NAMALWA (cell line): ENCODE measurements around the gene VAC14.

ENCODE experiments used
- DNase-seq: peaks from one replicate; pipeline ENCODE4 v3.0.0-alpha.2; 2015; ENCODE audit warnings: low spot score

The VAC14 gene

GRCh38 chr16:70706948-70707465 lies 94.0 kb downstream of the VAC14 start:
- no peak for DNase-seq

- DNase-seq: no peak
Measured at GRCh38 chr16:70705056-70705455, 95.9 kb downstream of the VAC14 start.

DNA sequence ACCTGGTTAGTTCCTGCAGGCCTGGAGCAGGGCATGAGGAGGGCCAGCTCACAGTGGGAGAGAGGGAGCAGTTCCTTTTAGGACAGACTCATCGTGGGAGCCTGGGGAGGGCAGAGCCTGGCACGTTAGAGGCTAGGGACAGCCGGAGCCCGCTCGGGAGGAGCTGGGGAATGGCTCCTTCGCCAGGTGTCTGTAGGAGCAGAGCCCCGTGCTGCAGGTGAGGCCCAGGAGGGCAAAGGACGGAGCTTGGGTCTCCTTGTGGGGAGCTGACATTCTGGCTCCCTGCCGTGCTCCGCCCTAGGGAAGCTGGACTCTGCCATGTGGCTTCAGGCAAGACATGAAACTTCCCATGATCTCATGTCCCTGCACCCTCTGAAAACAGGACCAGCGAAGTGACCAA lies 96.4 kb downstream of the VAC14 start:
- no peak for DNase-seq

DNA sequence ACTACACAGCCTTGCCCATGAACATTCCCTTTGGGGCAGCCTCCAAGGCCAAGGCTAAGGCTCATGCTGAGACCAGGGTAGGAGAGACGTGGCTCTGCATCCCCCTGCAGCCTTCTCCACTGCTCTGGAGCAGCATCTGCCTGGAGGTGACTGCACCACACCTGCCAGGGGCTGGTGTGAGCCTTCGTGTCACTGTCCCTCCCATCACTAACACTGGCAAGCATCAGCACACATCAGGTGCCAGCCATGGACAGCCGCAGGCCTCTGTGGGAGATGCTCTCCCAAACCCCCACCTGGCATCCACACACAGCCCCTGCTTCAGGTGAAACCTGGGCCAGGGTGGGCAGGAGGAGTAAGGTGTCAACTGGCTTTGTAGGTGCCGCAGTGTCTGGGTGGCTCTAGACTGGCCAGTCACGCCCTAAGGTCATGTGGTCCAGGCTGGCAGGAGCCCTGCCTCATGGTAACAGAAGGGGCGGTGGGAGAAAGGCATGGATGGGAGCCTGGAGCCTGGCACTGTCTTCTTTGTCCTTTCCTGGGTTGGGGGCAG lies 97.0 kb downstream of the VAC14 start:
- DNase-seq: no peak

DNA sequence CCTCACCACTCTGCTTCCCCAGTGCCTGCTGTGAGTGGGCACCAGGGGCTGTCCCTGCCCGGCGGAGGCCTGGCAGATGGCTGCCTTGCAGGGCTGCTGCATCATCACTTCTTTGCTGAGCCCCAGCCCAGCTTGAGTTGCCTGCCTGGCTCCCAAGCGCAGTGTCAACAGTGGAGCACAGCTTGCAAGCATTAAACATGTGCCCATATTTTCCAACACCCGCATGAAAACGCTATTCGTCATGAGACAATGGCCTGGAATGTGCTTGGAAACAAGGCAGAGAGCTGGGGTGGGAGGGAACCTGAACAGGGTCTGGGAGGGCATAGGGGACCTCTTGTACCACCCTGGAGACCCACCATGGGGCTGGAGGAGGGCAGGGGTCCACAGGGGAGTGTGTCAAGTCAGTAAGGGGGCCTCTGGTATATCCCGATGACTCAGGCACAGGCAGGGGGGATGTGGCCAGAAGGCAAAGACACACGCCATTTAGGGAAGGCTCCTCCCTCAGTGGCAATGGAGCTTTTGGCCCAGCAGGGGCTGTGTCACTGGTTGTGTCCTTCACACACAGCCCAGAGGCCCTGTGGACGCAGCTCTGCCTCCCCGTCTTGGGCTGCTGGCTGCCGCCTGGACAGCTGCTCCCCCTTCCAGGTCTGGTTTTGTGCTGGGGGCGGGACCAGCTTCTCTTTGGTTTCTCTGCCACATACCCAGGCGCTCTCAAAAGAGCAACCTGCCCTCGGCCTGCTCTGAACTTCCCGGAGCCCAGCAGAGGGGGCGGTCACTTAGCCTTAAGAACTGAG lies 97.7 kb downstream of the VAC14 start:
- DNase-seq: no peak

- DNase-seq: no peak
Measured at GRCh38 chr16:70702624-70703023, 98.3 kb downstream of the VAC14 start.

DNA sequence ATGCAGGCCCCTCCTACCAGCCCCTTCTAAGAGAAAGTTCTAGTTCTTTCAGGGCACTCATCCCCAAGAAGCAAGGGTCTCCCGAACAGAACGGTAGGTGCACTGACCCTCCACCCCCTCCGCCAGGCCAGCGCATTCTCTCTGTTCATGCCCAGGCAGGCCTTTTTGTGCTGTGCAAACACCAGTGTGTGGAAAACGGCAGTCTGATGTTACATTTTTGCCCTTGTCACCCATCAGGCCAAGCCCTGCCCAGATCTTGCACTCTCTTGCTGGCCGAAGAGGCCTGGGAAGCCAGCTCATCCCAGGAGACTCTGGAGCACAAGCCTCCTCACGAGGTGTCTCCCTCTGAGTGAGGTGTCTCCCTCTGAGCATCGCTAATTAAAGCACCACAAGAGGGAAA lies 99.0 kb downstream of the VAC14 start:
- no peak for DNase-seq

- no peak for DNase-seq
Measured at GRCh38 chr16:70701596-70701995, 99.4 kb downstream of the VAC14 start.

DNA sequence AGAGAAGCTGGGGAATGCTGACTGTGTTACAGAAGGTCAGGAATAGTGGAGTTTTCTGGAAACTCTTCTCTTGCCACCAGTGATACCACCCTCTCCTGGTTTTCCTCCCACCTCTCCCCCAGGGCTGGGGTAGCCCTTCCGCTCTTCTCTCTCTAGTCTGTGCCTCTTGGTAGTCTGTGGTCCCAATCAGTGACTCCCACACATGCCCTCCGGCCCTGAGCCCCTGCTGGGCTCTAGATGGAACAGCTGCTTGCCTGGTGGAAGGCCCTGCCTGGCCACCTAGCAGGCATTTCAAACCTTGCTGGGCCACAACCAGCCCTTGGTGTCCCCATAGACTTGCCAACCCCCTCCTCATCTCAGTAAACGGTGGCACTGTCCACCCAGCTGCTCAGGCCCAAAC lies 99.9 kb downstream of the VAC14 start:
- no peak for DNase-seq

DNA sequence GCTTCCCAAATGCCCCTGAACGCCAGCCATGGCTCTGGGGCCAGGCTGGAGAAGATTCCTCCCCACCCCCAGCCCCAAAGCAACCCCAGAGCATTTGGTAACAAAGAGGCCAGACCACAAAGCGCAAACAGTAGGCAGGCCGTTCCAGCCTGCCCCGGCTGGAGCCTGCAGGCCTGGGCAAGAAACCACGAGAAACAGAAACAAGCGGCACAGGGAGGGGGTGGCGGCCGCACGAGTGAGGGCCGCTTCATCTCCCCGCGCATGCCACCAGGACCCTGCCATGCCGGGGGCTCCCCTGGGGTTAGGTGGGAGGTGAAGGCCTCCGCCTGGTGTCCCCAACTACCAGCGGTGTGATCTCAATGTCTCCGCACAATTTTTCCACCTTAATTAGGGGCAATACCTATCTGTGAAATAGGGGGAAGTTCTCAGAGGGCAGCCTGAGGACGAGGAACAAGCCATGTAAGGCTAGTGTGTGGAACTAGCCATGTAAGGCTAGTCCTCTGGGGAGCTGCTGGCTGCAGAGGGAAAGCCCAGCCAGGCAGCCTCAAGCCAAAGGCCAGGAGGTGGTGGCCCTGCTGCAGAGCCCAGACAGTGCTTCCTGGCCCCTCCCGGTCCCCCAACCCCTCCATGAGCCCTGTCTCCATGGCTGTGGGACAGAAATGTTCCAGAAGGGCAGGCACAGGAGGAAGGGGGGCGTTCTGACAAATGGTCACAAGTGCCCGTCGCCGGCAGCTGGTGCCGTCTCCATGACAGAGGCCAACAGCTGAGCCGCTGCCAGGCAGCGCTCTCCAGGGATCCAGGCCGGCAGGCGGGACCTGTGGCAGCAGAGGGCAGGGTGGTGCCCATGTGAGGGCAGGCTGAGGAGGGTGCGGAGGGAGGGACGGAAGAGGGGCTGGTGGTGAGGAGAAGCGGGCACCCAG lies 100.6 kb downstream of the VAC14 start:
- no peak for DNase-seq

DNA sequence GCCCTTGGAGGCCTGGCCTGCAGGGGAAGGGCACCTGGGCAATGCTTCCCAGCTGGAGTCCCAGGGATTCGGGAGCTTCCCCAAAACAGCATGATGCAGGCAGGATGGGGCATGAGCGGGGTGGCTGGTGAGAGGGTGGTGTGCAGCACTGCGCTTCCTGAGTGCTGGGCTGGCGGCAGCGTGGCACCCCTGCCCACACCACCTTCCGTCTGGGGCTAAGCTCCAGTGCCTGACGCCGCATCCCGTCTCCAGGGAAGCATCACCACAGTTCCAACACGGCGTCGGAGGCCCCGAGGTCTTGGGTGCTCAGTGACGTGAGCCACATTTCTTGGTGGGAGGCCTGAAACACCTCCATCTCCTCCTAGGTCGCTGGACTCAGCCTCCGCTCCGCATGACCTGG lies 101.3 kb downstream of the VAC14 start:
- DNase-seq: no peak

DNA sequence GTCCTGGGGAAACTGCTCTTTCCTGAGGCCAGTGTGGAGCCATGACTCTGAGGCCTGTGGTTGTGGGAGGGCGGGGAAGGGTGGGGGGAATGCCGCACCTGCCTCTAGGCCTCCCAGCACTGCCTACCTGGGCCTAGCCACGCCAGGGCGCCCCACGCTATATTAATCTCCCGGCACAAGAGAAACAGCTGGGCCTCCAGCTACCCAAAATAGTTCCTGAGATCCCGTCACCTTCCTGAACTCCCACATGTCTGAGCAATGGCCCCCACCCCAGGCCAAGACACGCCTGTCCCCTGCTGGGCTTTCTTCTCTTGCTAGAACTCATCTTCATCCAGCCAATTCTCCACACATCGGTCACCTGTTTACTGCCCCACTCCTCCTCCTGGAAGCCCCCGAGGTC lies 102.1 kb downstream of the VAC14 start:
- DNase-seq: no peak

DNA sequence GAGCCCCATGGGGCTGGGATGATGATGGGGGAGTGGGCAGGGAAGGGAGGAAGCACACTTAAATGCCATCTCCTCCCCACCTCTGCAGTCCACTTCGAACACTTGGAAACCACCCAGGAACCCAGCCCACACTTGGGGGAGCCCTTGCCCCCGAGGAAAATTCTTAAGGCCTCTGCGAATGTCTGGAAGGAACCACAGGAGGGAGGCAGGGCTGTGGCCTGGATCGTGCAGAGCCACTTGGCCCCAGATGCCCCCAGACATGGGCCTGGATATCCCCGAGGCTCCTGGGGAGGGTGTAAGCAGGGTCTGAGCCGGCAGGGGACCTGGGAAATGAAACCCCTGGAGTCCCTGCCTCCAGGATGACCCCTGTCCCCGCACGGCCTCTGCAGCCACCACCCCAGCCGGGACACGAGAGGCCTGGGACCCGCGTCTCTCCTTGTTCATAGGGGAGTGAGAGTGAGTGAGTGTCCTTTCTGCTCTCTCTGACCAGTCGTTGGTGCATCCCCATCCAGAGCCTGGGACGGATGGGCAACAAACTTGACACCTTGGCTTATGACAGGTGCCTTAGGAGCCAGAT lies 103.3 kb downstream of the VAC14 start:
- DNase-seq: no peak

GRCh38 chr16:70696952-70697593 lies 103.9 kb downstream of the VAC14 start:
- no peak for DNase-seq

DNA sequence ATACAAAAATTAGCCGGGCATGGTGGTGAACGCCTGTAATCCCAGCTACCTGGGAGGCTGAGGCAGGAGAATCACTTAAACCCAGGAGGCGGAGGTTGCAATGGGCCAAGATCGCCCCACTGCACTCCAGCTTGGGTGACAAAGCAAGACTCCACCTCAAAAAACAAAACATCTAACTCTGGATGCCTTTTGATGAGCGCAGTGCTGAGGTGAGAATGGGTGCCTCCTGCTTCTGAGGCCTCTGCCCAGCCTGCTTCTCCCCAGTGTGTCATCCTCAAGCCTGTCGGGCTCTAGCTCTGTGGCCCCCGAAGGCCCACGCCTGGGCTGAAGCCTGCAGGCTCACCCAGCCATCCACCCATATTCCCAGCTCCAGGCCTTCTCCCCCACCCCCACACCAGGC lies 104.6 kb downstream of the VAC14 start:
- no peak for DNase-seq

GRCh38 chr16:70695331-70696070 lies 105.5 kb downstream of the VAC14 start:
- DNase-seq: no peak

GRCh38 chr16:70694868-70695218 lies 106.1 kb downstream of the VAC14 start:
- DNase-seq: no peak

DNA sequence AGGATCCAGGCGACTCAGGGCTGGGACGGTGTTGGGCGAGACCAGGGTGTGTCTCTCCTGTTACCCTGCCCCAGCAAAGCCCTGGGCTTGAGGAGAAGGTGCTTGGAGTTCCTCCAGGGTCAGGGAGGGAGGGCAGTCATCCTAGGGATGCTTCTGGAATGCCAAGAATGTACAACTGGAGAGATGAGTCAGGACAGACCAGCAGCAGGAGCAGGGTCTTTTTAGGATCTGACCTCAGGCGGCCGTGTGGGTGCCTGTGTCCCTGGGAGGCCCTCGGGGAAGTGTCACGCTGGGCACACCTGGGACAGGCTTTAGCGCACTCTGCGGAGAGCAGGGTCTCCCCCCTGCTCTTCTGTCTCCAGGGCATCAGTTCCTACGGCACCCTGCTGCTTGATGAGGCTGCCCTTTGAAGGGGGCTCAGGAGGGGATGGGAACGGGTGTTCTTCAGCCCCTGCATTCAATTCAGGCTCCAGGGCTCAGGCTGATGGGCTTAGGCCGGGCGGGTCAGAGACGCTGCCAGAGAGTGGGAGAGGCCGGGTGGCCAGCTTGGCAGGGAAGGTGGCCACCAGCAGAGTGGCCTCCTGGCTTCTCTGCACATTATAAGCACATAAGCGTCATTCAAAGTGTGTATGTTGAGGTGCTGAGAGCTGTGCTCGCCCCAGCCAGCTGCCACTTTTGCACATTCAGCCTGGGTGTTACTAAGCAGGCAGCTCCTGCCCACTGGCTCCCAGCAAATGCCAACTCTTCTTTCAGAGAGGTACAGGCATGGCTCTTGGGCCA lies 106.7 kb downstream of the VAC14 start:
- no peak for DNase-seq

GRCh38 chr16:70692873-70693671 lies 107.9 kb downstream of the VAC14 start:
- no peak for DNase-seq
